ENCODE measurements around the gene S100A3.

GRCh38 chr1:153592748-153593147 is 43.7 kb upstream of the S100A3 start:
- TF ChIP-seq CTCF (IDR thresholded peaks at IDR 0.05): no peak
- no peak for TF ChIP-seq POLR2A (IDR thresholded peaks at IDR 0.05)
- TF ChIP-seq POLR2AphosphoS5 (IDR thresholded peaks at IDR 0.05): no peak

Data from breast epithelium (tissue), 3 donors.